K562 (cell line): ENCODE measurements around the gene FGF11. TPM values are rescaled to one million over a fixed set of nuclear protein-coding genes. Genes with fewer than 3 reads are reported as not detected.

Experiments
- FOXM1 ChIP-seq, 2 experiments: fragments of 450-650 bp in 1 of 2; sonication (generic) in 1 of 2; formaldehyde crosslinking in 1 of 2; IDR thresholded peaks; 2 replicates each; pipeline versions ENCODE4 v1.6.1 to v1.9.0; 2017 to 2022; ENCODE audit warnings: low read depth in 2 of 2, mild to moderate bottlenecking in 2 of 2, missing genetic modification reagents in 1 of 2, moderate library complexity in 1 of 2
- L3MBTL2 ChIP-seq: fragments of 450-650 bp; IDR thresholded peaks from 2 replicates; pipeline ENCODE4 v1.6.1; 2016; ENCODE audit warnings: mild to moderate bottlenecking, moderate library complexity
- MITF ChIP-seq: IDR thresholded peaks from 2 replicates; pipeline ENCODE4 v1.6.1; 2014; ENCODE audit warnings: antibody characterized with exemption
- SFPQ ChIP-seq: fragments of 200-400 bp; formaldehyde crosslinking; IDR thresholded peaks from 2 replicates; pipeline ENCODE4 v1.6.1; 2017; ENCODE audit warnings: mild to moderate bottlenecking, low read depth, low read length, moderate library complexity
- ZNF584 ChIP-seq: fragments of 200-800 bp; sonication (Bioruptor generic); IDR thresholded peaks from 2 replicates; pipeline ENCODE4 v1.6.1; 2016; ENCODE audit warnings: low read depth, mild to moderate bottlenecking, missing genetic modification characterization, missing compliant biosample characterization
- polyA plus RNA-seq, 8 experiments: library from polyadenylated mRNA; depleted of rRNA in 4 of 8; stranded (reverse) in 5 of 8; unstranded in 3 of 8; fragments of >200 nt; fragmentation: Nextera tagmentation in 2 of 8; fragmentation: Illumina TruSeq in 1 of 8; extraction: Ambion mirVana in 2 of 8; extraction: Trizol in 1 of 8; gene quantifications; 2 replicates each; pipeline versions ENCODE4 v1.2.1 to v1.2.3, GENCODE V29; 2011 to 2014; ENCODE audit warnings: inconsistent platforms in 1 of 8, missing spikeins in 1 of 8
- total RNA-seq, 7 experiments: library from RNA; depleted of rRNA in 6 of 7; stranded (reverse); fragments of >200 nt in 6 of 7; fragmentation: Illumina TruSeq in 2 of 7; extraction: Trizol in 2 of 7; gene quantifications; 2 replicates each; pipeline versions ENCODE4 v1.2.1 to v1.2.3, GENCODE V29; 2011 to 2021; ENCODE audit warnings: low replicate concordance in 1 of 7
- TF ChIP-seq, protein P1 (sequence below), 2 experiments: IDR thresholded peaks; 2 replicates each; pipeline ENCODE4 v1.6.1; 2011; ENCODE audit warnings: borderline replicate concordance in 1 of 2, control low read depth in 1 of 2, low read depth in 1 of 2, low read length in 1 of 2, mild to moderate bottlenecking in 1 of 2, mixed read lengths in 1 of 2, moderate library complexity in 1 of 2; ENCODE audit not compliant: insufficient read depth in 1 of 2, insufficient read length in 1 of 2, poor library complexity in 1 of 2, severe bottlenecking in 1 of 2; ENCODE audit errors: extremely low read depth in 1 of 2
- TF ChIP-seq, protein P2 (sequence below), 2 experiments: fragments of 450-650 bp; IDR thresholded peaks; 2 replicates each; pipeline ENCODE4 v1.6.1; 2016; ENCODE audit warnings: mild to moderate bottlenecking in 2 of 2, borderline replicate concordance in 1 of 2, low read depth in 1 of 2, moderate library complexity in 1 of 2

Gene FGF11
- total and polyA plus RNA-seq, 9 of the 15 experiments (the other 6 are each of a cell fraction or from before 2014, with no cell fraction given), result 1.2 to 7.5 (median 3.0) TPM

- TF ChIP-seq, protein P1, sequence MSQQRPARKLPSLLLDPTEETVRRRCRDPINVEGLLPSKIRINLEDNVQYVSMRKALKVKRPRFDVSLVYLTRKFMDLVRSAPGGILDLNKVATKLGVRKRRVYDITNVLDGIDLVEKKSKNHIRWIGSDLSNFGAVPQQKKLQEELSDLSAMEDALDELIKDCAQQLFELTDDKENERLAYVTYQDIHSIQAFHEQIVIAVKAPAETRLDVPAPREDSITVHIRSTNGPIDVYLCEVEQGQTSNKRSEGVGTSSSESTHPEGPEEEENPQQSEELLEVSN (IDR thresholded peaks at IDR 0.05; ENCODE audit: borderline replicate concordance in 1 of 2, extremely low read depth in 1 of 2, insufficient read depth in 1 of 2, insufficient read length in 1 of 2, low read depth in 1 of 2, low read length in 1 of 2, poor library complexity in 1 of 2, severe bottlenecking in 1 of 2), result peak; percentile 56 to 79
- TF ChIP-seq ZNF584 (CRISPR knock-in tag) (no peak), SFPQ (no peak), MITF (peak; percentile 73), FOXM1 (IDR thresholded peaks at IDR 0.05; ENCODE audit: low read depth) (no peak; the same call in 1 of the 2 replicates), FOXM1 (CRISPR knock-in tag; IDR thresholded peaks at IDR 0.05; ENCODE audit: low read depth) (no peak), L3MBTL2 (peak; percentile 76)
- TF ChIP-seq, protein P2, sequence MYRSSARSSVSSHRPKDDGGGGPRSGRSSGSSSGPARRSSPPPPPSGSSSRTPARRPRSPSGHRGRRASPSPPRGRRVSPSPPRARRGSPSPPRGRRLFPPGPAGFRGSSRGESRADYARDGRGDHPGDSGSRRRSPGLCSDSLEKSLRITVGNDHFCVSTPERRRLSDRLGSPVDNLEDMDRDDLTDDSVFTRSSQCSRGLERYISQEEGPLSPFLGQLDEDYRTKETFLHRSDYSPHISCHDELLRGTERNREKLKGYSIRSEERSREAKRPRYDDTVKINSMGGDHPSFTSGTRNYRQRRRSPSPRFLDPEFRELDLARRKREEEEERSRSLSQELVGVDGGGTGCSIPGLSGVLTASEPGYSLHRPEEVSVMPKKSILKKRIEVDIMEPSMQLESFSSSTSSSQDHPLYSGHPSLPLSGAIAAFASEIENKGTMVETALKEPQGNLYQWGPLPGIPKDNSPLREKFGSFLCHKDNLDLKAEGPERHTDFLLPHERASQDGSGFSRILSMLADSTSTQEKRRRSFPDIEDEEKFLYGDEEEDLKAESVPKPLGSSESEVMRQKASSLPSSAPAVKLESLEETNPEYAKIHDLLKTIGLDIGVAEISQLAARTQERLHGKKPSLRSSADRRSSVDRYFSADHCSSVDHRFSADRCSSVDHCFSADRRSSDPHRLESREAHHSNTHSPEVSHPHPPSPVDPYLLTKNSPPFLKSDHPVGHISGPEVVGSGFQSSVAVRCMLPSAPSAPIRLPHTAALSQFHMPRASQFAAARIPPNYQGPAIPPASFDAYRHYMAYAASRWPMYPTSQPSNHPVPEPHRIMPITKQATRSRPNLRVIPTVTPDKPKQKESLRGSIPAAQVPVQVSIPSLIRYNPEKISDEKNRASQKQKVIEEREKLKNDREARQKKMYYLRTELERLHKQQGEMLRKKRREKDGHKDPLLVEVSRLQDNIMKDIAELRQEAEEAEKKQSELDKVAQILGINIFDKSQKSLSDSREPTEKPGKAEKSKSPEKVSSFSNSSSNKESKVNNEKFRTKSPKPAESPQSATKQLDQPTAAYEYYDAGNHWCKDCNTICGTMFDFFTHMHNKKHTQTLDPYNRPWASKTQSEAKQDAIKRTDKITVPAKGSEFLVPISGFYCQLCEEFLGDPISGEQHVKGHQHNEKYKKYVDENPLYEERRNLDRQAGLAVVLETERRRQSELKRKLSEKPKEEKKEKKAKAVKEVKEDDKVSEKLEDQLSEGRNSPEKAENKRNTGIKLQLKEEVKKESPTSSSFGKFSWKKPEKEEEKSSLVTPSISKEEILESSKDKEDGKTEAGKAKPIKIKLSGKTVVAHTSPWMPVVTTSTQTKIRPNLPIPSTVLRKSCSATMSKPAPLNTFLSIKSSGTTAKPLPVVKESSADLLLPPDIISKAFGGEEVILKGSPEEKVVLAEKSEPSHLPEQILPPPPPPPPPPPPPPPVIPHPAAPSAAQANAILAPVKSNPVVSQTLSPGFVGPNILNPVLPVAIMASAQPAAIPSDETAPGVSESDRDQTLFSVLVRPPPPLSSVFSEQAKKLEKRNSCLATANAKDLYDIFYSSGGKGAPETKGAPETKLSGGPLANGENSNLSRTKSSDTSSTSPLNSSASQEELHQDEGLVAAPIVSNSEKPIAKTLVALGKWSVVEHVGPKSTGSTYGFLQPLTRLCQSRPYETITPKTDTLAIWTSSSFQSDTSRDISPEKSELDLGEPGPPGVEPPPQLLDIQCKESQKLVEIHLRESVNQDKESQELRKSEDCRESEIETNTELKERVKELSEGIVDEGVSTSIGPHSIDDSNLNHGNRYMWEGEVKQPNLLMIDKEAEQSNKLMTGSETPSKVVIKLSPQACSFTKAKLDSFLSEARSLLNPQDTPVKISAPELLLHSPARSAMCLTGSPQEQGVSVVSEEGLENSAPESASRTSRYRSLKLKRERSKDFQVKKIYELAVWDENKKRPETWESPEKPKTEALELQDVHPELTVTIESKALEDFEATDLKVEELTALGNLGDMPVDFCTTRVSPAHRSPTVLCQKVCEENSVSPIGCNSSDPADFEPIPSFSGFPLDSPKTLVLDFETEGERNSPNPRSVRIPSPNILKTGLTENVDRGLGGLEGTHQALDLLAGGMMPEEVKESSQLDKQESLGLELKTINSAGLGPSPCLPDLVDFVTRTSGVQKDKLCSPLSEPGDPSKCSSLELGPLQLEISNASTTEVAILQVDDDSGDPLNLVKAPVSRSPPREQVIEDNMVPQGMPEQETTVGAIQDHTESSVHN (IDR thresholded peaks at IDR 0.05; ENCODE audit: borderline replicate concordance in 1 of 2, low read depth in 1 of 2), result no peak
Measured at GRCh38 chr17:7483255-7484066, 44.1 kb downstream of the FGF11 start (continued).
